ENCODE data around the gene ADPRHL1. TPM values are rescaled to one million over a fixed set of nuclear protein-coding genes. Genes with fewer than 3 reads are reported as not detected.
"Not testable (repeated sequence)": the region's sequence is repeated elsewhere in the genome, so short reads cannot be mapped to it uniquely, and the experiment has no call there.

The ADPRHL1 gene
- total and polyA plus RNA-seq, 4 donors: 0.28 to 0.67 (median 0.55) TPM

DNA sequence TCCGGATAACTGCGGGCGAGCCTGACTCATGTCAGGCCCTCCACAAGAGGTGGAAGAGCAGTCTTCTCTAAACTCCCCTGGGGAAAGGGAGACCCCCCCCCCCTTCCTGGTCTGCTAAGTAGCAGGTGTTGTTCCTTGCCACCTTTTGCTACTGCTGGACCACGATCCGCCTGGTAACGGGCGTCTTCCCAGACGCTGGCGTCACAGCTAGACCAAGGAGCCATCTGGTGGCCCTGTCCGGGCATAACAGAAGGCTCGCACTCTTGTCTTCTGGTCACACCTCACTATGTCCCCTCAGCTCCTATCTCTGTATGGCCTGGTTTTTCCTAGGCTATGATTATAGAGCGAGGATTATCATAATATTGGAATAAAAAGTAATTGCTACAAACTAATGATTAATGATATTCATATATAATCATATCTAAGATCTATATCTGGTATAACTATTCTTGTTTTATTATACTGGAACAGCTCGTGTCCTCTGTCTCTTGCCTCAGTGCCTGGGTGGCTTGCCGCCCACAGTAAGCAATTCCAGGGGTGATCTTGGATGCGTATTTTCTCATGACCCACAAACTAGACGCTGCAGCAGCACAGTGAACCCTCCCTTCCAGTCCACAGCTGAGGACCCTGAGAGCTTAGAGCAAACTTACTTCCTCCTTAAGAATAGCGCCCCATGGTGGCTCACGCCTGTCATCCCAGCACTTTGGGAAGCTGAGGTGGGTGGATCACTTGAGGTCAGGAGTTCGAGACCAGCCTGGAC, 2.2 kb downstream of the ADPRHL1 start:
- not testable (repeated sequence) for H3K27me3 ChIP-seq (ENCODE audit: control insufficient read depth in 4 of 4, insufficient read depth in 4 of 4, low read length in 3 of 4); H3K9ac ChIP-seq (ENCODE audit: low read depth in 1 of 2, low read length in 2 of 2); DNase-seq (ENCODE audit: low spot score); H3K4me1 ChIP-seq (ENCODE audit: control insufficient read depth in 4 of 4, insufficient read depth in 4 of 4, low read length in 3 of 4); H3K4me3 ChIP-seq (ENCODE audit: low read depth in 1 of 3, low read length in 3 of 3); H3K9me3 ChIP-seq (ENCODE audit: control insufficient read depth in 4 of 4, low read length in 3 of 4); H3K27ac ChIP-seq (ENCODE audit: low read depth in 1 of 2, low read length in 2 of 2)
- peaks cover 3 to 11% (median 6%) of the 10 kb centered on the region in 4 donors for H3K36me3 ChIP-seq (ENCODE audit: control insufficient read depth in 4 of 4, insufficient read depth in 3 of 4, low read depth in 1 of 4, low read length in 3 of 4)
- TF ChIP-seq, protein P1, sequence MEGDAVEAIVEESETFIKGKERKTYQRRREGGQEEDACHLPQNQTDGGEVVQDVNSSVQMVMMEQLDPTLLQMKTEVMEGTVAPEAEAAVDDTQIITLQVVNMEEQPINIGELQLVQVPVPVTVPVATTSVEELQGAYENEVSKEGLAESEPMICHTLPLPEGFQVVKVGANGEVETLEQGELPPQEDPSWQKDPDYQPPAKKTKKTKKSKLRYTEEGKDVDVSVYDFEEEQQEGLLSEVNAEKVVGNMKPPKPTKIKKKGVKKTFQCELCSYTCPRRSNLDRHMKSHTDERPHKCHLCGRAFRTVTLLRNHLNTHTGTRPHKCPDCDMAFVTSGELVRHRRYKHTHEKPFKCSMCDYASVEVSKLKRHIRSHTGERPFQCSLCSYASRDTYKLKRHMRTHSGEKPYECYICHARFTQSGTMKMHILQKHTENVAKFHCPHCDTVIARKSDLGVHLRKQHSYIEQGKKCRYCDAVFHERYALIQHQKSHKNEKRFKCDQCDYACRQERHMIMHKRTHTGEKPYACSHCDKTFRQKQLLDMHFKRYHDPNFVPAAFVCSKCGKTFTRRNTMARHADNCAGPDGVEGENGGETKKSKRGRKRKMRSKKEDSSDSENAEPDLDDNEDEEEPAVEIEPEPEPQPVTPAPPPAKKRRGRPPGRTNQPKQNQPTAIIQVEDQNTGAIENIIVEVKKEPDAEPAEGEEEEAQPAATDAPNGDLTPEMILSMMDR (IDR thresholded peaks at IDR 0.05; ENCODE audit: low read depth, low read length, missing input control): peak; percentile 10
- peak in 1 of 2 donors; percentile 66 for TF ChIP-seq RAD21 (IDR thresholded peaks at IDR 0.05)
- WGBS: 68% methylated on average over 18 of the region's 19 CpGs

DNA sequence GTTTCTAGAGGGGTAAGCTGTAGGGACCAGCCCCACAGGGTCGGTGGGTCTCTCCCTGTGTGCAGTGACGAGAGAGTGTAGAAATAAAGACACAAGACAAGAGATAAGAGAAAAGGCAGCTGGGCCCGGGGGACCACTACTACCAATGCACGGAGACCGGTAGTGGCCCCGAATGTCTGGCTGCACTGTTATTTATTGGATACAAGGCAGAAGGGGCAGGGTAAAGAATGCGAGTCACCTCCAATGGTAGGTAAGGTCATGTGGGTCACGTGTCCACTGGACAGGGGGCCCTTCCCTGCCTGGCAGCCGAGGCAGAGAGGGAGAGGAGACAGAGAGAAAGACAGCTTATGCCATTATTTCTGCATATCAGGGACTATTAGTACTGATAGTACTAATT, 2.9 kb downstream of the ADPRHL1 start:
- not testable (repeated sequence) for H3K27me3 ChIP-seq (ENCODE audit: control insufficient read depth in 4 of 4, insufficient read depth in 4 of 4, low read length in 3 of 4); H3K4me3 ChIP-seq (ENCODE audit: low read depth in 1 of 3, low read length in 3 of 3); H3K9ac ChIP-seq (ENCODE audit: low read depth in 1 of 2, low read length in 2 of 2); DNase-seq (ENCODE audit: low spot score); H3K36me3 ChIP-seq (ENCODE audit: control insufficient read depth in 4 of 4, insufficient read depth in 3 of 4, low read depth in 1 of 4, low read length in 3 of 4); H3K9me3 ChIP-seq (ENCODE audit: control insufficient read depth in 4 of 4, low read length in 3 of 4); H3K27ac ChIP-seq (ENCODE audit: low read depth in 1 of 2, low read length in 2 of 2); H3K4me1 ChIP-seq (ENCODE audit: control insufficient read depth in 4 of 4, insufficient read depth in 4 of 4, low read length in 3 of 4)
- WGBS: 94% methylated on average over 9 of the region's 9 CpGs

DNA sequence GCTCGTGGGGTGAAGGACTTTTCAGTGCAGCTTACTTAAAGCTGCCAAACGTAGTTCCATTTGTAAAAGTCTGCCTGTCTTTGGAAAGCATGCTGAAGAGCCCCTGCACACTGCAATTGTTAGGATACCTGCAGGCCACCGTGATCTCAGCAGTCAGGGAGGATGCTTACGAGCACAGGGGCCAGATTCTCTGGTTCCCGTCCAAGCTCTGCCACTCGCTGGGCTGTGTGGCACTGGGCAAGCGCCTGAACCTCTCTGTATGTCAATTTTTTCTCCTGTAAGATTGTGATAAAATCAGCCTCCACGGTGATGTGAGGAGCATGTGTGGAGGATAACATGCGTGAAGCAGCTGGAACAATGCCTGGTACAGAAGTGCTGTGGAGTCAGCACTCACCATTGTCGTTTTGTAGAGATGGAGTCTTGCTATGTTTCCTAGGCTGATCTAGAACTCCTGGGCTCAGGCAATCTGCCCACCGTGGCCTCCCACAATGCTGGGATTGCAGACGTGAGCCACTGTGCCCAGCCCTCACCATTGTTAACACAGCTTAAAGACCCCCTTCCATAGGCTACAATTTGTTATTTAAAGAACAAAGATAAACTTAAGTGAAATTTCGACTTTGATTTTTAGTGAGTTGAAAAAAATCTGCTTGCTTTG, 3.5 kb downstream of the ADPRHL1 start:
- no peak for DNase-seq (ENCODE audit: low spot score)
- H3K27ac ChIP-seq (ENCODE audit: low read depth in 1 of 2, low read length in 2 of 2): no peak overlapping the region
- H3K4me1 ChIP-seq (ENCODE audit: control insufficient read depth in 4 of 4, insufficient read depth in 4 of 4, low read length in 3 of 4): peaks cover 0 to 4% (median 1%) of the 10 kb centered on the region in 4 donors
- no peaks in the 10 kb centered on the region for H3K9me3 ChIP-seq (ENCODE audit: control insufficient read depth in 4 of 4, low read length in 3 of 4)
- TF ChIP-seq, protein P1 (IDR thresholded peaks at IDR 0.05; ENCODE audit: low read depth, low read length, missing input control): no peak
- TF ChIP-seq, protein P2, sequence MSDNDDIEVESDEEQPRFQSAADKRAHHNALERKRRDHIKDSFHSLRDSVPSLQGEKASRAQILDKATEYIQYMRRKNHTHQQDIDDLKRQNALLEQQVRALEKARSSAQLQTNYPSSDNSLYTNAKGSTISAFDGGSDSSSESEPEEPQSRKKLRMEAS (IDR thresholded peaks at IDR 0.05): no peak
- no peak for TF ChIP-seq JUND (IDR thresholded peaks at IDR 0.05)
- TF ChIP-seq FOXA2 (IDR thresholded peaks at IDR 0.05): no peak
- TF ChIP-seq TAF1 (conservative IDR thresholded peaks at IDR 0.05): no peak
- TF ChIP-seq HNF4G (IDR thresholded peaks at IDR 0.05): no peak
- no peak for TF ChIP-seq YY1 (IDR thresholded peaks at IDR 0.05)
- no peak for TF ChIP-seq RXRA (IDR thresholded peaks at IDR 0.05)
- TF ChIP-seq FOXA1 (IDR thresholded peaks at IDR 0.05): no peak
- TF ChIP-seq, protein P3, sequence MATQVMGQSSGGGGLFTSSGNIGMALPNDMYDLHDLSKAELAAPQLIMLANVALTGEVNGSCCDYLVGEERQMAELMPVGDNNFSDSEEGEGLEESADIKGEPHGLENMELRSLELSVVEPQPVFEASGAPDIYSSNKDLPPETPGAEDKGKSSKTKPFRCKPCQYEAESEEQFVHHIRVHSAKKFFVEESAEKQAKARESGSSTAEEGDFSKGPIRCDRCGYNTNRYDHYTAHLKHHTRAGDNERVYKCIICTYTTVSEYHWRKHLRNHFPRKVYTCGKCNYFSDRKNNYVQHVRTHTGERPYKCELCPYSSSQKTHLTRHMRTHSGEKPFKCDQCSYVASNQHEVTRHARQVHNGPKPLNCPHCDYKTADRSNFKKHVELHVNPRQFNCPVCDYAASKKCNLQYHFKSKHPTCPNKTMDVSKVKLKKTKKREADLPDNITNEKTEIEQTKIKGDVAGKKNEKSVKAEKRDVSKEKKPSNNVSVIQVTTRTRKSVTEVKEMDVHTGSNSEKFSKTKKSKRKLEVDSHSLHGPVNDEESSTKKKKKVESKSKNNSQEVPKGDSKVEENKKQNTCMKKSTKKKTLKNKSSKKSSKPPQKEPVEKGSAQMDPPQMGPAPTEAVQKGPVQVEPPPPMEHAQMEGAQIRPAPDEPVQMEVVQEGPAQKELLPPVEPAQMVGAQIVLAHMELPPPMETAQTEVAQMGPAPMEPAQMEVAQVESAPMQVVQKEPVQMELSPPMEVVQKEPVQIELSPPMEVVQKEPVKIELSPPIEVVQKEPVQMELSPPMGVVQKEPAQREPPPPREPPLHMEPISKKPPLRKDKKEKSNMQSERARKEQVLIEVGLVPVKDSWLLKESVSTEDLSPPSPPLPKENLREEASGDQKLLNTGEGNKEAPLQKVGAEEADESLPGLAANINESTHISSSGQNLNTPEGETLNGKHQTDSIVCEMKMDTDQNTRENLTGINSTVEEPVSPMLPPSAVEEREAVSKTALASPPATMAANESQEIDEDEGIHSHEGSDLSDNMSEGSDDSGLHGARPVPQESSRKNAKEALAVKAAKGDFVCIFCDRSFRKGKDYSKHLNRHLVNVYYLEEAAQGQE (IDR thresholded peaks at IDR 0.05): no peak
- no peak for TF ChIP-seq SP1 (IDR thresholded peaks at IDR 0.05)
- no peak for TF ChIP-seq RAD21 (IDR thresholded peaks at IDR 0.05)
- TF ChIP-seq, protein P4, sequence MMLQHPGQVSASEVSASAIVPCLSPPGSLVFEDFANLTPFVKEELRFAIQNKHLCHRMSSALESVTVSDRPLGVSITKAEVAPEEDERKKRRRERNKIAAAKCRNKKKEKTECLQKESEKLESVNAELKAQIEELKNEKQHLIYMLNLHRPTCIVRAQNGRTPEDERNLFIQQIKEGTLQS (IDR thresholded peaks at IDR 0.05): no peak
- TF ChIP-seq, protein P5, sequence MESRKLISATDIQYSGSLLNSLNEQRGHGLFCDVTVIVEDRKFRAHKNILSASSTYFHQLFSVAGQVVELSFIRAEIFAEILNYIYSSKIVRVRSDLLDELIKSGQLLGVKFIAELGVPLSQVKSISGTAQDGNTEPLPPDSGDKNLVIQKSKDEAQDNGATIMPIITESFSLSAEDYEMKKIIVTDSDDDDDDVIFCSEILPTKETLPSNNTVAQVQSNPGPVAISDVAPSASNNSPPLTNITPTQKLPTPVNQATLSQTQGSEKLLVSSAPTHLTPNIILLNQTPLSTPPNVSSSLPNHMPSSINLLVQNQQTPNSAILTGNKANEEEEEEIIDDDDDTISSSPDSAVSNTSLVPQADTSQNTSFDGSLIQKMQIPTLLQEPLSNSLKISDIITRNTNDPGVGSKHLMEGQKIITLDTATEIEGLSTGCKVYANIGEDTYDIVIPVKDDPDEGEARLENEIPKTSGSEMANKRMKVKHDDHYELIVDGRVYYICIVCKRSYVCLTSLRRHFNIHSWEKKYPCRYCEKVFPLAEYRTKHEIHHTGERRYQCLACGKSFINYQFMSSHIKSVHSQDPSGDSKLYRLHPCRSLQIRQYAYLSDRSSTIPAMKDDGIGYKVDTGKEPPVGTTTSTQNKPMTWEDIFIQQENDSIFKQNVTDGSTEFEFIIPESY (IDR thresholded peaks at IDR 0.05): no peak
- no peak for TF ChIP-seq GABPA (IDR thresholded peaks at IDR 0.05 in 1 of 2, conservative IDR thresholded peaks at IDR 0.05 in 1 of 2)
- WGBS: 88% methylated on average over 13 of the region's 13 CpGs
- no peaks in the 10 kb centered on the region for H3K27me3 ChIP-seq (ENCODE audit: control insufficient read depth in 4 of 4, insufficient read depth in 4 of 4, low read length in 3 of 4)
- peaks cover 0 to 6% (median 3%) of the 10 kb centered on the region in 4 donors for H3K36me3 ChIP-seq (ENCODE audit: control insufficient read depth in 4 of 4, insufficient read depth in 3 of 4, low read depth in 1 of 4, low read length in 3 of 4)
- no peak overlapping the region for H3K4me3 ChIP-seq (ENCODE audit: low read depth in 1 of 3, low read length in 3 of 3)
- H3K9ac ChIP-seq (ENCODE audit: low read depth in 1 of 2, low read length in 2 of 2): no peak overlapping the region
